ENCODE measurements around the gene RUNDC3A.

RUNDC3A gene

DNA sequence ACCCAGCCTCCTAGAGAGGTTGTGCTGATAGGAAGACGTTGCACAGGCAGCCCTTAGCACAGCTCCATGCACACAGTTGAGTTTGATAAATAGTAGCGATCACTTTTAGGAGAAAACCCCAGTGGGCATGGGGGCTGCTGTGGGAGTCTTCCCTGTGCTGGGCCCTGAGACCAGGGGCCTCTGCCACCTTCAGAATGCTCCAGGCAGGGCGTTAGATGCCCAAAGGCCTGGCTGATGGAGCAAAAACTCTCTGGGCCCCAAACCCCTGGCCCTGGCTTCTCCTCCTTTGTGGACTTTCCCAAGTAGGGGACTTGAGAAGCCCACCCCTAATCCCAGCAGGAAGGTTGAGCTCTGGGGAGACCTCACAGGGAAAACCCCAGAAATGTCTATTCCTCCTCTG lies 26.1 kb upstream of the RUNDC3A start:
- DNase-seq: no peak
- intact Hi-C loops (cut with DNase I): no loop called here

DNA sequence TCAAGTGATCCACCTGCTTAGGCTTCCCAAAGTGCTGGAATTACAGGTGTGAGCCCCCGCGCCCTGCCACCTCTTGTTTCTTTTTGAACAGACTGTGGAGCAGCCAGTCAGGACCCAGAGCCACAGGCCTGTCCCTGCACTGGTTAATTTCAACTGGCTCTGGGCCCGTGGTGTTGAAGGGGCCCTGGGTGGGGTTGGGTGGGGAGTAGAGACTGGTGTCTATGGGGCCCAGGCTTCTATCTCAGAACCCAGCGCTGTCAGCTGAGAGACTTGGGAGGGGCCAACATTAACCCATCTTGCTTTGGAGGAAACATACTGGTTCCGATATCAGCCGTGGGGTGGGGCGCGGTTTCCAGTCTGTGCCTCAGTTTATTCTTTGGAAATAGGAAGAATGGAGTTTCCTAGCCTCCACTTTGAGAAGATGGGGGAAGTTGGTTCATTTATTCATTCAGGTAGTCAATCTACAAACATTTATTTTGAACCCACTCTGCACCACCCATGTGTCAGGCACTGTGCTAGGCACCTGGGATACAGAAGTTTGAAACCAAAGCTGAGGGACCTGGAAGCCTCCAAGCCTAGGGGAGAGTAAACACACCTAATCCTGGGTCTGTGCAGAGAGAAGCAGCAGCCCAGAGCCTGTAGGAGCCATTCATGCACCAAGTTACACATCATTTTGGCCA lies 24.9 kb upstream of the RUNDC3A start:
- intact Hi-C loops (cut with DNase I): no loop called here

DNA sequence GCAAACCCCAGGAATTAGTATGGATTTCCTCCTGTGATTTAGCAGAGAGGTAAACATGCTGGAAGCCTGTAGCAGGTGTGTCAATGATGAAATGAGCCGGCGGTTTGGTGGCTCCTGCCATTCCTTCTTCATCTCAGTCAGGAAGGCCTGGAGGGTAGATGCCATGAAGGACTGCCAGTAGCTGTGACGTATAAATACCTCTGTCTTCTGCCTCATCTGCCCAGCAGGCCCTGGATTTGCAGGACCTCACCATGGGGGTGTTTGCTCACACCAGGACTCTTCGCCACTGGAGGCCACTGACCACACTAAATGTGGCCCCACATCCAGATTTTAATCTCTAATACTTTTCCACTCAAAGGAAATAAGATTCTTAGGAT lies 24.4 kb upstream of the RUNDC3A start:
- intact Hi-C loops (cut with DNase I): no loop called here
- no peak for DNase-seq

More for the DNA sequence above, 24.9 kb upstream of the RUNDC3A start:
- DNase-seq: no peak

DNA sequence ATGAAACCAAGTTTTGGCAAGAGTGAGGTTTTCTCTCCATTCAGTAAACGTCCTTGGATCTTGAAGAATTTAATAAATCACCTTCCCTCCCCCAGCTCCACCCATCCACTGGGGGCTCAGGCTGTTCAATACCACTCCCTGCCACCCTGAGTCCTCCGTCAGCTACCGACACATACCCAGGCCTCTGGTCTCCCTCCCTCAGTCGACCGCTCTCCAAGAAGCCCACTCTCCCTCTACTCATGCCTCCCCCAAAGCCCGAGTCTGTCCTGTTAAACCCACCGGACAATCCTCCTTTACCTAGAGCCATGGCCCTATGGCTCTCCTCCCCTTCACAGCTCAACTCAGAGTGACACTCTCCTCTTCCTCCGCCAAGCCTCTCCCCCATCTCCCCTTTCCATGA lies 20.8 kb upstream of the RUNDC3A start:
- intact Hi-C loops (cut with DNase I): no loop called here
- DNase-seq: no peak

DNA sequence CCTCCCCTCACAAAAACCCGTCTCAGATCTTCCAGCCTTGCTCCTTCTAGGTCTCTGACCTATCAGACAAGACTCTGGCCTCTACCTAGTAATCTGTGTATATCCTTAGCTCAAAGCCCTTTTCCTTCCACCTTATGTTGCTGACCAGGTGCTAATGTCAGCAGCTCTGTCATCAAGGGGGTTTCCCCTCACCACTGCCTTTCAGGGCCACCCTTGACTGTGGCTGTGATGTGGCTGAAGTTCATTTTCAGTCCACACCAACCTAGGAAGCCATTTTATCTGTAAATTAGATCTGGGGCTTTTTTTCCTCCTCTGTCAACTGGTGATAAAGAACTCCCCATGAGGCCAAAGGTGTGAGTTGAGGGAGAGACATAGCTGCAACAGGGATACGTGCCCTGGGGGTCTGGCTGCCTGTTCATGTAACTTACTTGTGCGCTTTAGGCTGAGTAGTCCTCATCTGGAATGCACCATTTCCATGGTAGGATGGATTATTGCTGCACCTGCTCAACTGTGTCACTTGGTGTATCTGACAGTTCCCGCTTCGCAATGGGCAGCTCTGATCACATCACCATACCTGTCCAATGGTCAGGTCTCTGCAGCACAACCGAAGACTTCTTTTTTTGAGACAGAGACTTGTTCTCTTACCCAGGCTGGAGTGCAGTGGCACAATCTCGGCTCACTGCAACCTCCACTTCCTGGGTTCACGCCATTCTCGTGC lies 14.7 kb upstream of the RUNDC3A start:
- intact Hi-C loops (cut with DNase I): no loop called here
- peak in 1 of 10 donors; percentile 32 for DNase-seq

DNA sequence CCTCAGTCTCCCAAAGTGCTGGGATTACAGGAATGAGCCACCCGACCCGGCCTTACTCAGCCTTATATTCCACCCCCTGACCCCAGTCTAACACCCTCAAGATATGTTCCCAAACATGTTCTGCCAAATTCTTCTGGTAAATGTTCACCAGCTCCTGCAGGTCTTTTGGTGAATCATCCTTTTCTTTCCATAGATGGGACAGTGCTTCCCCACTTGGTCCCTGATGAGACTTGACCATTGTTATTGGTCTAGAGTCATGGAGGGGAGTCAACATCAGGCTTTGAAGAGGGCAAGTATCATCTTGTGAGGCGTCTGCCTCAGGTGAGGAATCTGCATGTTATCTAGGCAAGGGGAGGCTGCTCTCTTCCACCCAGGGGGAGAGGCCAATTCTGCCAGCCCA lies 10.4 kb upstream of the RUNDC3A start:
- peak in 1 of 10 donors; percentile 10 for DNase-seq
- intact Hi-C loops (cut with DNase I): no loop called here

DNA sequence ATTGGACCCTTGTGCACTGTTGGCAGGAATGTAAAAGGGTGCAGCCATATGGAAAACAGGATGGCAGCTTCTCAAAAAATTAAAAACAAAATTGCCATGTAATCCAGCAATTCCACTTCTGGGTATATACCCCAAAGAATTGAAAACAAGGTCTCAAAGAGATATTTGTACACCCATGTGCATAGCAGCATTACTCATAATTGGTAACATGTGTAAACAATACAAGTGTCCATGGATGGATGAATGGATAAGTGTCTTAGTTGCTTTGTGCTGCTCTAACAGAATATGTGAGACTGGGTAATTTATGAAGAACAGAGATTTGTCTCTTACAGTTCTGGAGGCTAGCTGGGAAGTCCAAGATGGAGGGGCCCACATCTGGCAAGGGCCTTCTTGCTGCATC lies 3.8 kb upstream of the RUNDC3A start:
- intact Hi-C loops (cut with DNase I): no loop called here
- DNase-seq: no peak

DNA sequence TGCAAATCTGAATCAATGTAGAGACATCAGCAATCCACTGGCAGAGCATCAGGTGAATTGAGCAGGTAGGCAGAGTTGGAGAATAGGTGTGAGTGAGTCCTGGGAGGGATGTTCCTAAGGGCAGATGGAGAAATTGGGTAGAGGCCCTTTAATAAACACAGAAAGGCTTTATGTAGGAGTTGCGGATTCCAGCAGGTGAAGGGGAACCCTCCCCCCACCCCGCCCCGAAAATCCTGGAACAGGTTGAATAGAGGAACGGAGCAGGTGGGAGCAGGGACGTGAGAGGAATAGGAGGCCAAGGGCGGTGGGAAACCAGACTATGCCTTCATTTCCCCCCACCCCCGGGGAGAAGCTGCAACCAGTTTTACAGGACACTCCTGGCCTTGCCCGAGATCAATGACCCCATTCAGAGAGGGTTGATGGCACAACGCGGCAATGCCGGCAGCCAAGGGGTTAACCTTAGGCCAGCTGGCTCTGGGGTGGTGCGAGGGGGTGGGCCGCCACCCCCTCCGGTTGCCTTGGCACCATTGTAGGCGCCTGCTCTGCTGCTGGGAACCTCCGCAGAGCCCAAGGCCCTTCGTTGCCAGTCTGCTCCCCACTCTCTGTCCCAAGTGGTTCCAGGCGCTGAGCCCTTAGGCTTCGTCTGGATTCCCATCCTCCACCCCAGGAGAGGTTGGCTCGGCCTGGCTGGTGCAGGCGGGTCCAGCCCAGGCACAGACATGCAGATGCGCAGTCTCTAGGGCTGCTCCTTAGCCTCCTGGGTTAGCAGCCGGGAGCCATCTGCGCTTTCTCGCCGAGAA lies 814 bp upstream of the RUNDC3A start:
- intact Hi-C loops (cut with DNase I): loop anchor here (1.0 to 2.0 kb wide), 2 partner anchors 19 to 87 kb away; no protein-coding TSS in a partner anchor
- DNase-seq: peak; percentile 57 to 96 (median 72)

DNA sequence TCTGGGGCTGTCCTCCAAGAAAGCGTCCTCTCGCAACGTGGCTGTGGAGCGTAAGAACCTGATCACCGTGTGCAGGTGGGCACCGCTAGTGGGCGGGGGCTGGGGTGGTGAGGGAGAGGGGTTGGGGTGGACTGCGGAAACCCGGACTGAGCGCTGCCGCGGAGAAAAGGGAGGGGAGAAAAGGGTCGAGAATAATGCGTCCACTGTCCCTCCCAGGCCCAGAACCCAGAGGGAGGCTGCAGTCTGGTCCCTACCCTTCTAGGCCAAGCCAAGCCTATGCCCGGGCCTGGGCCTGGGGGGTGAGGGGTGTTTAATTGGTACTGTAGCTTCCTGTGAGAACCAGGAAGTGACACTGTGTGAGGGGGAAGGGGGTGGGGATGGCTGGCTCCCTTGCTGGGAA lies 464 bp downstream of the RUNDC3A start:
- intact Hi-C loops (cut with DNase I): loop anchor here (1.0 to 2.0 kb wide), 2 partner anchors 18 to 89 kb away; no protein-coding TSS in a partner anchor
- DNase-seq: peak in 8 of 10 donors; percentile 26 to 92 (median 56)

DNA sequence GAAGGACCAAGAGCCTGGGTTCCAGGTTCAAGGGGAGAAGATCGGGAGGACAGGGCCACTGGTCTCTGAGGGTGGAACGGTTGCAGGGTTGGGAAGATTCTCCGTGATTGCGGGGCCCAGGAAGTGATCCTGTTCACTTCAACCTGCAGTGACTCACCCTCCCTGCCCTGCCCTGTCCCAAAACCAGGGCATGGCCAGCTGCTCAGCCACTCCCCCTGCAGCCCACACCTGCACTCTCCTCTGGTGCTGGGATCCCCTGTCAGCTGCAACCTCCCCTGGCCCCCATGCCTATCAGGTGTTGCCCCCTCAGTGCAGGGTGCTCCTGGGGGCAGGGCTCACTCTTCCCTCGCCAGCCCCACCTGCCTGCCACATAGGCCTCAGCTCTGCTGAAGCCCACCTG lies 1.1 kb downstream of the RUNDC3A start:
- intact Hi-C loops (cut with DNase I): loop anchor here (2.0 kb wide), 1 partner anchor 17 kb away; no protein-coding TSS in a partner anchor
- DNase-seq: peak in 1 of 10 donors; percentile 65

DNA sequence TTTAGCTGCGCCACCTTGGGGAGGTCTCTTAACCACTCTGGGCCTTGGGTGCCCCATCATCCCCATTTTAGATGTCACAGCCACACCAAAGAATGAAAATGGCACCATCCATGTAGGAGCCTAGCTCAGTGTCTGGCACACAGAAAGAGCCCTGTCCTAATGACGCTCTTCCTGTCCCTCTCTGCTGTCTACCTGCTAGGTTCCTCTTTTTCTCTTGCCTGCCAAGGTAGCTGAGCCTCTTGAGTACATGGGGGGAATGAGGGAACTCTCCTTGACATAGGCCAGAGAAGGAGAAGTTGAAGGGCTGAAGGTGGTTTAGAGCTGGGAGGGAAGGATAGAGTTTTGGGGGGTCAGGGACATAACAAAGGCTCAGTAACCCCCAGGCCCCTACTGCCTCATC lies 1.8 kb downstream of the RUNDC3A start:
- intact Hi-C loops (cut with DNase I): no loop called here
- no peak for DNase-seq

DNA sequence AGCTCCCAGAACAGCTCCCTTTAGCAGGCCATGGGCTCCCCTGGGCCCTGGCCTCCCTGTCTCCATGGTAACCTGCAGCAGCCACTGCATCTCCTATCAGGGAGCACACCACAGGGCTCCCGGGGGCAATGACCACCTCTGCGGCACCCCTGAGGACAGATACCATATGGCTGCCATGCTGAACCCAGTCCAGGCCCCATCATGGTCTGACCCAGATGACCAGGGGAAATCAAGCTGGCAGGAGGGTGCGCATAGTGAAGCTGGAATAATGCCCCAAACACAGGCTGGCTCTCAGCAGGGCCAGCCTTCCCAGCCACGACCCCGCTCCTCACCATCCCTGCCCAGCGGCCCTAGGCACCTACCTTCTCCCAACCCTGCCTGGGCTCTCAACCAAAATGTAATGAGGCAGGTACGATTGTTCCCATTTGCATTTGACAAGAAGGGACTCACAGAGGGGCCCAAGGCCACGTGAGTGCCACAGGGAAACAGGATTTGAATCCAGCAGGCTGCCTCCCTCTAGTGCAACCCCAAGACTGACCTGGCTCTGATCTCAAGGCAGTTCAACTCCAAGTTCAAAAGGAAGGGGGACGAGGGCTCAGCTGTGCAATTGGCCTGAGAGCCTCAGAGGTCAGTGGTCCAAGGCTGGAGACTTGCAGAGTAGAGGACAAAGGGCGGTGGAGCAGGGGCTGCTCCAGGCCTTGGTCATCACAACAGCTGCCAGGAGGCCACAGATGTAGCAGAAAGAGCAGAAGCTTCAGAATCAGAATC lies 2.4 kb downstream of the RUNDC3A start:
- intact Hi-C loops (cut with DNase I): no loop called here
- peak in 1 of 10 donors; percentile 61 for DNase-seq

DNA sequence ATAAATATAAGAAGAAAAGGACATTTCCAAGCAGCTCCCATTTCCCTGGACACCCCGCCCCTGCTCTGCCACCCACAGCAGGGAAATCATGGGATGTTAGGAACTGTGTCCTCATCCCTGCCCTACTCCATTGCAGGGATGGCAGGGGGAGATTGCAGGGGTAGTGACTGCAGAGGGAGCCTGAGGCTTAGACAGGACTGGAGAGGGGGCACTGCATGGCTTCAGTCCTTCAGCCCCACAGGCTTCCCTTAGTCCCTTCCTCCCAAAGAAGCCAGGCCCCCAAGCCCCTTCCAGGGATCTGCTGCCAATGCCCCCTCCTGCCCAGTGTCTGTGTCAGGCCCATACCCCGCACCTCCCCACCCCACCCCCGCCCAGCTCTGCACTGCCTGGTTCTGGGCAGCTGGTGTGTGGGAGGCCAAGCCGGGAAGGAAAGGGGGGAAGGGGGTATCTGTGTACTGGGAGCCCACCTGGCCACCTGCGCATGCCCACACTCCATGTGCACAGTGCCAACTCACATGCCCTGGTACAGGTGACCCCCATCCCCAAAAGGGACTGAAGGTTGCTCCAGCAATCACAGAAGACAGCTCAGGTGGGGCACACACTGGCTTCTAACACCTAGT lies 3.3 kb downstream of the RUNDC3A start:
- intact Hi-C loops (cut with DNase I): no loop called here

DNA sequence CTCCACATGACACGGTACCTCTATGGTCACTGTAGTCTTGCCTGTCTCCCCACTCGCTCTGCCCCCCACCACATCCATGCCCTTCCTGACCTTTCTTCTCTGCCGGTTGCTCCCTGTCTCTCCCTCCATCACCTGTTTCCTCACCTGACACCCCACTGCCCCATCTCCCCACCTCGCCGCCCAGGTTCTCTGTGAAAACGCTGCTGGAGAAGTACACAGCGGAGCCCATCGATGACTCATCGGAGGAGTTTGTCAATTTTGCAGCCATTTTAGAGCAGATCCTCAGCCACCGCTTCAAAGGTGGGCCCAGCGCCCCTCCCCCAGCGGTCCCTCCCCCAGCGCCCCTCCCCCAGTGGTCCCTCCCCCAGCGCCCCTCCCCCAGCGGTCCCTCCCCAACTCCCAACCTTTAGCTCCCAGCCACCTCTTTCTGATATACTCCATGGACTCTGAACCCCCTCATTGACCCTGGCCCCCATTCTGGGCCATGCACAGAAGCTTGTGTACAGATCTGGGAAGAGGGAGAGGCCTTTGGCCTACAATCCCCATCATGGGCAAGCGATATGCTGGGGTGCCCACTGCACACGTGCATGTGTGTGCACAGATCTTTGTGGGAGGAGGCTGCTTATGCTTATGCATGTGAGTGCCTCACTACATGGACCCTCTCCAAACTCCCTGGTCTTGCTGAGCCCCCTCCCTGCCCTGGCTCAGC lies 4.1 kb downstream of the RUNDC3A start:
- DNase-seq: no peak
- intact Hi-C loops (cut with DNase I): no loop called here

More for the DNA sequence above, 3.3 kb downstream of the RUNDC3A start:
- peak in 2 of 10 donors; percentile 83 for DNase-seq

DNA sequence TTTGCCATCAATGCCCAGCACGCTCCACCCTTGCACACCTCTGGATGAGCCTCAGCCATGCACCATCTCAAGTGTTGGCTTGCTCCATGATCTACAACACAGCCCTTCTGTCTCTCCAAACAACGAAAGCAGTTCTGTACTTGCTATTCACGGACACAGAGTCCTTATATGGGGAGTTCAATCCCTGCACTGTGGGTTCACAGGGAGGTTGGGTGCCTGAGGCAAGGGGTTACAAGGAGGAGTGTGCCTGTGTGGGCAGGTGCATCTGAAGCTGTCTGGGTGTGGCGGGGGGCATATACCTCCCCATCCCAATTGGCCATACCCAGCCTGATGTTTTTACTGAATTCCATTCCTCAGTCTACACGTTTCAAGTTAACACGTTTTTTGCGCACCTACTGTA lies 5.6 kb downstream of the RUNDC3A start:
- intact Hi-C loops (cut with DNase I): no loop called here
- DNase-seq: peak in 1 of 10 donors; percentile 19

DNA sequence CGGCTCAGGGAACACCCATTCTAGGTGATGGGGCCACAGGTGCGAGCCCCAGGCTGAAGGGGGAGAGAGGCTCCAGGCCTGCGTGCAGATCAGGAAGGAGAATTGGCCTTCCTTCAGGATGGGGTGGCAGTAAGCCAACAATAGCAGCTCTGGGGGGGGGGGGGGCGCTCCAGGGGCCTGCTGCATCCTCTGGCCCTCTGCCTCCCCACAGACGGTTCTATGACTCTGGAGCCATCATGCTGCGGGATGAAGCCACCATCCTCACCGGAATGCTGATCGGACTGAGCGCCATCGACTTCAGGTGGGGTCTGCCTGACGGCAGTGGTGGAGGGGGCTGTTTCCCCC lies 6.1 kb downstream of the RUNDC3A start:
- no peak for DNase-seq
- intact Hi-C loops (cut with DNase I): no loop called here

DNA sequence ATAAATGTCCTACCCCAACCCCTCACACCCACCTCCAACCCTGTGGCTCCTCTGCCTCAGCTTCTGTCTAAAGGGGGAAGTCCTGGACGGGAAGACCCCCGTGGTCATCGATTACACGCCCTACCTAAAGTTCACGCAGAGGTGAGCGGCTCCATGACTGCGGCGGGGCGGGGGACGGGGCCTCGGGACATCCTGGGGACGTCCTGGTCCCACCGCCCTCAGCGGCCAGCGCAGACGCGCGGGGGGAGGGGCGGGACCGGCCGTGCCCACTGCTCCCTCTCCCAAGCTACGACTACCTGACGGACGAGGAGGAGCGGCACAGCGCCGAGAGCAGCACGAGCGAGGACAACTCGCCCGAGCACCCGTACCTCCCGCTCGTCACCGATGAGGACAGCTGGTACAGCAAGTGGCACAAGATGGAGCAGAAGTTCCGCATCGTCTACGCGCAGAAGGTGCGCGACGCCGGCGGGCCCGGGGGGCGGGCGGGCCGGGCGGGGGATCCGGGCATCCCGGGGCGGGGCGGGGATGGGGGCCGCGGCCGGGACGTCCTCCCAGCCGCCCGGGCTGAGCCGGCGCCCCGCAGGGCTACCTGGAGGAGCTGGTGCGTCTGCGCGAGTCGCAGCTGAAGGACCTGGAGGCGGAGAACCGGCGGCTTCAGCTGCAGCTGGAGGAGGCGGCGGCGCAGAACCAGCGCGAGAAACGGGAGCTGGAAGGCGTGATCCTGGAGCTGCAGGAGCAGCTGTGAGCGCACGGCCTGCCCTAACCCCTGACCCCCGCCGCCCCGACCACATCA lies 6.7 kb downstream of the RUNDC3A start:
- peak in 7 of 10 donors; percentile 52 to 94 (median 65) for DNase-seq
- intact Hi-C loops (cut with DNase I): no loop called here

All from posterior cingulate gyrus (tissue), 11 donors.